K562 (cell line): ENCODE data around the gene GLOD4. TPM values are rescaled to one million over a fixed set of nuclear protein-coding genes. Genes with fewer than 3 reads are reported as not detected.

ENCODE experiments used
- ATAC-seq: fragments of 200-7000 bp; cut with Tn5 transposase; 3 replicates; pipeline ENCODE4 v1.9.1; 2020; ENCODE audit warnings: moderate library complexity
- BruUV-seq: library from RNA; stranded (reverse); fragments of 400-500 nt; replicated peaks from 2 replicates; lab custom pipeline; 2021; lab: Mats Ljungman, UMichigan
- CTCF ChIA-PET: fragments of 300-600 bp; formaldehyde crosslinking; extraction: SDS; loops from one replicate; lab custom pipeline; 2021; ENCODE audit warnings: low intra/inter-chr PET ratio; lab: Yijun Ruan, JAX
- POLR2A ChIA-PET: fragments of 300-600, 350-650 bp; sonication (Branson Sonifier 250); formaldehyde crosslinking; extraction: SDS; loops from one replicate; lab custom pipeline; 2021; ENCODE audit warnings: antibody characterized with exemption, inconsistent platforms; lab: Yijun Ruan, JAX
- DNase-seq, 4 experiments: peaks; one replicate each; pipeline versions ENCODE4 v3.0.0 to v3.0.0-alpha.2; 2011 to 2018; ENCODE audit warnings: low spot score in 3 of 4, mixed read lengths in 3 of 4; ENCODE audit errors: extremely low read depth in 1 of 4
- FAIRE-seq: peaks from 2 replicates; lab custom pipeline; 2011; peaks lifted over from hg19 to GRCh38; lab: Jason Lieb, UNC
- H2AFZ ChIP-seq: 2 replicates; pipeline ENCODE4 v1.6.0; 2011; ENCODE audit warnings: low read depth, low read length, control low read depth, inconsistent platforms
- H3K27ac ChIP-seq: fragments of 200-600 bp; 3 replicates; pipeline ENCODE4 v1.8.0; 2011; ENCODE audit warnings: low read depth, mild to moderate bottlenecking, control low read depth, inconsistent platforms, low read length, moderate library complexity, mixed read lengths; ENCODE audit errors: extremely low read depth
- H3K27me3 ChIP-seq, 2 experiments: fragments of 300-600 bp in 1 of 2; 2 replicates in 1 of 2; 3 replicates in 1 of 2; pipeline versions ENCODE4 v1.6.0 to v1.8.0; 2011; ENCODE audit warnings: inconsistent platforms in 2 of 2, low read length in 2 of 2, mild to moderate bottlenecking in 1 of 2, mixed read lengths in 1 of 2, moderate library complexity in 1 of 2; ENCODE audit not compliant: control insufficient read depth in 2 of 2, insufficient read depth in 2 of 2
- H3K36me3 ChIP-seq: fragments of 300-600 bp; 3 replicates; pipeline ENCODE4 v1.8.0; 2011; ENCODE audit warnings: mild to moderate bottlenecking, low read length, inconsistent platforms; ENCODE audit not compliant: control insufficient read depth, insufficient read depth
- H3K4me1 ChIP-seq, 2 experiments: fragments of 200-600 bp in 1 of 2; replicated peaks in 1 of 2; 2 replicates in 1 of 2; 3 replicates in 1 of 2; pipeline versions ENCODE4 v1.5.1 to v1.8.0; 2011; ENCODE audit warnings: inconsistent platforms in 2 of 2, low read length in 2 of 2, mild to moderate bottlenecking in 1 of 2, mixed read lengths in 1 of 2, moderate library complexity in 1 of 2; ENCODE audit not compliant: control insufficient read depth in 2 of 2, insufficient read depth in 2 of 2
- H3K4me2 ChIP-seq: 2 replicates; pipeline ENCODE4 v1.6.1; 2011; ENCODE audit warnings: low read length, control low read depth, inconsistent platforms, mixed read lengths; ENCODE audit not compliant: insufficient read depth
- H3K4me3 ChIP-seq: fragments of 200-600 bp; sonication (generic), shearing (Covaris generic); 2 replicates; pipeline ENCODE4 v1.5.1; 2016; ENCODE audit warnings: control low read depth, inconsistent platforms
- H3K79me2 ChIP-seq: fragments of 200-600 bp; 3 replicates; pipeline ENCODE4 v1.8.0; 2011; ENCODE audit warnings: low read length, inconsistent platforms; ENCODE audit not compliant: control insufficient read depth, insufficient read depth
- H3K9ac ChIP-seq, 2 experiments: 2 replicates each; pipeline versions ENCODE4 v1.6.0 to v1.6.1; 2011; ENCODE audit warnings: low read depth in 2 of 2, low read length in 2 of 2, control low read depth in 1 of 2, inconsistent platforms in 1 of 2, mild to moderate bottlenecking in 1 of 2, mixed read lengths in 1 of 2; ENCODE audit not compliant: insufficient read depth in 1 of 2
- H3K9me1 ChIP-seq: one replicate; pipeline ENCODE4 v1.6.0; 2011; ENCODE audit warnings: inconsistent platforms, mild to moderate bottlenecking, low read length, moderate library complexity; ENCODE audit not compliant: control insufficient read depth, insufficient read depth
- H3K9me3 ChIP-seq: replicated peaks from 2 replicates; pipeline ENCODE4 v1.5.1; 2011; ENCODE audit warnings: low read depth, low read length, inconsistent platforms; ENCODE audit not compliant: control insufficient read depth, insufficient read depth
- H4K20me1 ChIP-seq: replicated peaks from 2 replicates; pipeline ENCODE4 v1.6.1; 2011; ENCODE audit warnings: low read length, inconsistent platforms, mixed read lengths; ENCODE audit not compliant: control insufficient read depth, insufficient read depth
- ETS2 ChIP-seq: IDR thresholded peaks from 2 replicates; pipeline ENCODE4 v1.6.1; 2016; ENCODE audit warnings: borderline replicate concordance, missing genetic modification characterization, mild to moderate bottlenecking, moderate library complexity, missing compliant biosample characterization; ENCODE audit not compliant: poor library complexity, severe bottlenecking
- GTF2E2 ChIP-seq: fragments of 200-800 bp; sonication (Bioruptor generic); IDR thresholded peaks from 2 replicates; pipeline ENCODE4 v1.6.1; 2016; ENCODE audit warnings: missing genetic modification characterization, missing compliant biosample characterization
- JUN ChIP-seq, 2 experiments: sonication (generic) in 1 of 2; formaldehyde crosslinking in 1 of 2; IDR thresholded peaks; 2 replicates each; pipeline versions ENCODE4 v1.6.1 to v1.8.0; 2012 to 2022; ENCODE audit warnings: borderline replicate concordance in 2 of 2, mild to moderate bottlenecking in 2 of 2, improper control_type of control experiment in 1 of 2, low read depth in 1 of 2, low read length in 1 of 2, missing genetic modification reagents in 1 of 2
- POLR2G ChIP-seq: fragments of 200-400 bp; formaldehyde crosslinking; IDR thresholded peaks from 2 replicates; pipeline ENCODE4 v1.6.1; 2017; ENCODE audit warnings: low read depth, mild to moderate bottlenecking, antibody characterized with exemption, low read length, moderate library complexity
- SIN3B ChIP-seq: fragments of 450-650 bp; IDR thresholded peaks from 2 replicates; pipeline ENCODE4 v1.6.1; 2017; ENCODE audit warnings: low read depth, mild to moderate bottlenecking, moderate library complexity
- ZBTB1 ChIP-seq: sonication (generic); formaldehyde crosslinking; IDR thresholded peaks from 2 replicates; pipeline ENCODE4 v1.8.1; 2023; ENCODE audit warnings: missing genetic modification reagents, low read depth, mild to moderate bottlenecking, borderline replicate concordance
- ZEB2 ChIP-seq: fragments of 450-650 bp; IDR thresholded peaks from 2 replicates; pipeline ENCODE4 v1.6.1; 2016
- ZNF766 ChIP-seq: fragments of 200-800 bp; sonication (Bioruptor generic); conservative IDR thresholded peaks from 2 replicates; pipeline ENCODE4 v1.6.1; 2016; ENCODE audit warnings: missing genetic modification characterization, missing compliant biosample characterization
- WGBS: fragments of 100-300 bp; shearing (Covaris generic); methylation state at CpG from one replicate; pipeline ENCODE4 v1.1.6; 2016; ENCODE audit warnings: low coverage, mixed read lengths; ENCODE audit not compliant: insufficient coverage; ENCODE audit errors: missing lambda C conversion rate; 5-methylcytosine and 5-hydroxymethylcytosine counted together
- in situ Hi-C: fragments of 300-500 bp; cut with MboI; formaldehyde crosslinking; loops from 4 replicates; pipeline ENCODE4 v1.15.0; 2018; ENCODE audit warnings: inconsistent platforms, mixed read lengths
- intact Hi-C: fragments of 100-400 bp; cut with micrococcal nuclease; formaldehyde crosslinking; loops from 2 replicates; pipeline ENCODE4 v1.14.2; 2022
- polyA plus RNA-seq, 8 experiments: library from polyadenylated mRNA; depleted of rRNA in 4 of 8; stranded (reverse) in 5 of 8; unstranded in 3 of 8; fragments of >200 nt; fragmentation: Nextera tagmentation in 2 of 8; fragmentation: Illumina TruSeq in 1 of 8; extraction: Ambion mirVana in 2 of 8; extraction: Trizol in 1 of 8; gene quantifications; 2 replicates each; pipeline versions ENCODE4 v1.2.1 to v1.2.3, GENCODE V29; 2011 to 2014; ENCODE audit warnings: inconsistent platforms in 1 of 8, missing spikeins in 1 of 8
- total RNA-seq, 7 experiments: library from RNA; depleted of rRNA in 6 of 7; stranded (reverse); fragments of >200 nt in 6 of 7; fragmentation: Illumina TruSeq in 2 of 7; extraction: Trizol in 2 of 7; gene quantifications; 2 replicates each; pipeline versions ENCODE4 v1.2.1 to v1.2.3, GENCODE V29; 2011 to 2021; ENCODE audit warnings: low replicate concordance in 1 of 7

The GLOD4 gene
- total and polyA plus RNA-seq, 9 of the 15 experiments (the other 6 are each of a cell fraction or from before 2014, with no cell fraction given): 52.0 to 109 (median 64.9) TPM

DNA sequence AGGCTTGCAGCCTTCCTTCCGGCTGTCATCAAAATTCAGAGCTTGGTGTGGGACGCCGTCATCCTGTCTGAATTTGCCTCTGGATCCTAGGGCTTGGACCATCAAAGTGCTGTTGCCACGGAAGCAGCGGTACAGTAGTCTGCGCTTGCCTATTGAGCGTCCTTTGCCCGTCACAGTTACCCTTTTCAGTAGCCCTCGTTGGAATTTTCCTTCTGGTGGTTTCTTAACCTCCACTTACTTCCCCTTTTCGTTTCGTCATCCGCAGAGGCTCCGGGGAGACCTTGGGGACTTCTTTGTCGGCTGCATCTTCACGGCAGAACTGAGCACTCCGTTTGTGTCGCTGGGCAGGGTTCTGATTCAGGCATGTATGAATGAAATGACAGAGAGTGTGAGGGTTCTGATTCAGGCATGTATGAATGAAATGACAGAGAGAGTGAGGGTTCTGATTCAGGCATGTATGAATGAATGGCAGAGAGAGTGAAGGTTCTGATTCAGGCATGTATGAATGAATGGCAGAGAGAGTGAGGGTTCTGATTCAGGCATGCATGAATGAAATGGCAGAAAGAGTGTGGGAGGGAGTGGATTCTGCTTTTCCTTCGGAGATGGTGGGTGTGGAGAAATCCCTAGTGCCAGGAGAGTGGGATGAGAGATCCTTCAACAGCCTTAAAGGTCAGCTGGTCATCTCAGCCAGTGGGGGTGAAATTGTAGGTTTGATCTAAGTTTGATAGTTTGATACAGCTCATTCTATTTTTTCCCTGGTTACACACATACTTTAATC lies 41.7 kb downstream of the GLOD4 start:
- intact Hi-C loops: no loop called here
- no peaks in the 10 kb centered on the region for H3K9me1 ChIP-seq
- no peak overlapping the region for H3K9ac ChIP-seq
- BruUV-seq: no TSS peak
- in situ Hi-C loops: no loop called here
- WGBS: 80% methylated on average over 17 of the region's 18 CpGs
- no peak for TF ChIP-seq POLR2G
- TF ChIP-seq ZNF766 (CRISPR knock-in tag): 0 out of 2 replicates have a peak, but pooled peaks have one; percentile 38
- peaks cover 11% of the 10 kb centered on the region for H3K79me2 ChIP-seq
- H3K36me3 ChIP-seq: peaks cover 70% of the 10 kb centered on the region
- H4K20me1 ChIP-seq: peaks cover 15% of the 10 kb centered on the region
- H3K4me3 ChIP-seq: no peak overlapping the region
- DNase-seq: no peak
- H3K4me1 ChIP-seq: peaks cover 0 to 2% of the 10 kb centered on the region in 2 experiments; a peak in 1 of 5 replicates
- H2AFZ ChIP-seq: no peak overlapping the region
- no peak for ATAC-seq
- ChIA-PET POLR2A (interaction anchor here (1.0 kb wide), 1 partner anchor 256 kb away, joined by 3 read pairs; no protein-coding TSS in a partner anchor), CTCF (no interaction called here)
- no peak overlapping the region for H3K27ac ChIP-seq
- no peaks in the 10 kb centered on the region for H3K9me3 ChIP-seq
- no peak for FAIRE-seq
- no peaks in the 10 kb centered on the region for H3K27me3 ChIP-seq
- no peak overlapping the region for H3K4me2 ChIP-seq

DNA sequence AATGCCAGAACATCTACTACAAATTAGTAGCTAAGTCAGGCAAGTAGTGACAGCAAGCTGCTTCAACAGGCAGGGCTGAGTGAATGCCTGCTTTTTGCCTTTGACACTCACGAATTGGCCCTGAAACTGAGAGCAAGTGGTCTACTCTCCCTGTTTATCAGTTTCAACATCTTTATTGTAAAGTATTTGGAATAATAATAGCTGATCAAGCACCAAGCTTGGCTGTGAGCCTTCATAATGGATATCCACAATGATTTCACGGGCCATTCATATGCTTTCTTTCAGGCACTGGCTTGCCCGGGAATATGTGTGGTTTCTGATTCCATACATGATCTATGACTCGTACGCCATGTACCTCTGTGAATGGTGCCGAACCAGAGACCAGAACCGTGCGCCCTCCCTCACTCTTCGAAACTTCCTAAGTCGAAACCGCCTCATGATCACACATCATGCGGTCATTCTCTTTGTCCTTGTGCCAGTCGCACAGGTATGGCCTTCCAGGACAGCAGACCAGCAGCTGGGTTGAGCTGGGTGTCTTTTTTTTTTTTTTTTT lies 44.4 kb downstream of the GLOD4 start:
- FAIRE-seq (no peak), DNase-seq (no peak), ATAC-seq (no peak)
- Histone ChIP-seq H3K27ac (no peak overlapping the region), H3K4me3 (no peak overlapping the region), H3K27me3 (no peaks in the 10 kb centered on the region), H2AFZ (no peak overlapping the region), H3K9ac (no peak overlapping the region), H3K9me3 (no peaks in the 10 kb centered on the region), H3K4me1 (peaks cover 7 to 8% of the 10 kb centered on the region in 2 experiments; a peak in 4 of 5 replicates), H3K4me2 (no peak overlapping the region), H4K20me1 (no peaks in the 10 kb centered on the region; the same call in 1 of the 2 replicates), H3K79me2 (peaks cover 12% of the 10 kb centered on the region; the same call in 2 of the 3 replicates), H3K9me1 (no peaks in the 10 kb centered on the region), H3K36me3 (peaks cover 57% of the 10 kb centered on the region; the same call in 2 of the 3 replicates)
- ChIA-PET POLR2A (interaction anchor here (0.7 to 2.2 kb wide), 3 partner anchors 13 to 30 kb away, joined by 3 to 9 read pairs (median 3); no protein-coding TSS in a partner anchor), CTCF (no interaction called here)
- no TSS peak for BruUV-seq
- WGBS: 100% methylated on average over 3 of the region's 13 CpGs
- in situ Hi-C loops: no loop called here
- intact Hi-C loops: no loop called here
- no peak for TF ChIP-seq ZEB2
- TF ChIP-seq ZBTB1 (CRISPR knock-in tag): no peak
- TF ChIP-seq ETS2 (tag): no peak
- no peak for TF ChIP-seq SIN3B
- TF ChIP-seq JUN (IDR thresholded peaks at IDR 0.05; ENCODE audit: borderline replicate concordance, low read depth, low read length): no peak
- TF ChIP-seq JUN (CRISPR knock-in tag; IDR thresholded peaks at IDR 0.05; ENCODE audit: borderline replicate concordance): no peak
- no peak for TF ChIP-seq GTF2E2 (tag)
